Suprapubic skin (tissue), 4 donors: ENCODE data around the gene SCNN1G. TPM values are rescaled to one million over a fixed set of nuclear protein-coding genes. Genes with fewer than 3 reads are reported as not detected.

Experiments used
- DNase-seq, 2 donors: peaks; one replicate each; pipeline ENCODE4 v3.0.0-alpha.2; 2019; ENCODE audit warnings: low spot score in 2 of 2
- H3K27ac ChIP-seq: fragments of 200-600 bp; sonication (generic); one replicate; pipeline ENCODE4 v1.5.1; 2019
- H3K27me3 ChIP-seq: fragments of 200-600 bp; sonication (generic); one replicate; pipeline ENCODE4 v1.5.1; 2019
- H3K36me3 ChIP-seq: fragments of 200-600 bp; sonication (generic); one replicate; pipeline ENCODE4 v1.5.1; 2019
- H3K4me1 ChIP-seq: fragments of 200-600 bp; sonication (generic); one replicate; pipeline ENCODE4 v1.5.1; 2019
- H3K4me3 ChIP-seq: fragments of 200-600 bp; sonication (generic); one replicate; pipeline ENCODE4 v1.5.1; 2019; ENCODE audit warnings: mild to moderate bottlenecking
- H3K9me3 ChIP-seq: fragments of 200-600 bp; sonication (generic); one replicate; pipeline ENCODE4 v1.5.1; 2019
- CTCF ChIP-seq, 2 donors: fragments of 200-600 bp in 1 of 2; fragments of 450-650 bp in 1 of 2; sonication (generic) in 1 of 2; IDR thresholded peaks; one replicate each; pipeline ENCODE4 v1.5.1; 2016 to 2019; ENCODE audit warnings: antibody characterized with exemption in 2 of 2, mild to moderate bottlenecking in 1 of 2, moderate library complexity in 1 of 2
- EP300 ChIP-seq: sonication (generic); formaldehyde crosslinking; IDR thresholded peaks from one replicate; pipeline ENCODE4 v1.6.1; 2017; ENCODE audit warnings: antibody characterized with exemption
- POLR2A ChIP-seq, 2 donors: fragments of 450-650 bp; IDR thresholded peaks; one replicate each; pipeline ENCODE4 v1.6.1; 2017; ENCODE audit warnings: antibody characterized with exemption in 2 of 2, mild to moderate bottlenecking in 2 of 2, moderate library complexity in 2 of 2
- POLR2AphosphoS5 ChIP-seq, 3 donors: sonication (generic); formaldehyde crosslinking; IDR thresholded peaks; one replicate each; pipeline ENCODE4 v1.6.1; 2017; ENCODE audit warnings: antibody characterized with exemption in 3 of 3
- WGBS: methylation state at CpG from one replicate; pipeline ENCODE4 v1.1.5; 2018; 5-methylcytosine and 5-hydroxymethylcytosine counted together
- total RNA-seq, 4 donors: library from RNA; depleted of rRNA; stranded (reverse); fragments of >200 nt; gene quantifications; one replicate each; pipeline ENCODE4 v1.1.0, GENCODE V29; 2016

Gene SCNN1G
- total RNA-seq, 4 donors from 2014 or later: 8.5 to 25.6 (median 16.6) TPM

DNA sequence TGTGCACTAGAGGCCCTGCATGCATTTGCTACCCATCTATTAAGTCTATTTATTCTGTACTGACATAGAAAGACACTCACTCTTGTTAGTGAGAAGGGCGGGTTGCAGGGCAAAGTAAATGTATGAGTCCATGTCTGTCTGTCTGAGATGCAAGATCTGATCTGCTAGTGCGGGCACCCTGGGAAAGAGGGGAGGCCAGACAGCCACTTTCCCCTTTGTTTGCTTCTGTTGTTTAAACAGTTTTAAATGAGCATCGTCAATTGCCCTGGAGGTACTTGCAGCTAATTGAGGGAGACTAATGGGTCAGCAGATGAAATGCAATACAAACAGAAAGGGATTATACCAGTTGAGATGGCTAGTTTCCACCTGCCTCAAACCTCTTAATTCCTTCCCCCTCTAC, 24.9 kb downstream of the SCNN1G start:
- Histone ChIP-seq H3K4me3 (no peak overlapping the region), H3K27ac (no peak overlapping the region), H3K27me3 (no peaks in the 10 kb centered on the region), H3K4me1 (no peaks in the 10 kb centered on the region), H3K9me3 (no peaks in the 10 kb centered on the region), H3K36me3 (no peaks in the 10 kb centered on the region)
- 68% methylated on average over 3 of the region's 3 CpGs for WGBS
- DNase-seq: no peak
- TF ChIP-seq POLR2A (IDR thresholded peaks at IDR 0.05): no peak
- no peak for TF ChIP-seq POLR2AphosphoS5 (IDR thresholded peaks at IDR 0.05)
- no peak for TF ChIP-seq CTCF (IDR thresholded peaks at IDR 0.05)
- no peak for TF ChIP-seq EP300

DNA sequence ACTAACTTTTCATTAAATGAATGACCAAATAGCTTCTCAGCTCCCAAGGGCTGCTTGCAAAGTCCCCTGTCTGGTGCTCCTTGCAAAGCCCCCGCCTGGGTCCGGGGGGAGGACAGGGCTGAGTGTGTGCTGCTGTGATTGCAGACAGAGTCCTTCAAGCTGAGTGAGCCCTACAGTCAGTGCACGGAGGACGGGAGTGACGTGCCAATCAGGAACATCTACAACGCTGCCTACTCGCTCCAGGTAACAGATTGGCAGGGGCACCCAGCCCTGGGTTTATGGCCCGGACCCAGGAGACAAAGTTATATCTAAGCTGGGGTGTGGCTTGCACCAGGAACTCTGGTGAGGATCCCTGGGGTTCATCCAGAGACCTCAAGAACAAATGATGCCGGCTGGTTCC, 27.1 kb downstream of the SCNN1G start:
- H3K4me1 ChIP-seq: no peaks in the 10 kb centered on the region
- H3K27ac ChIP-seq: no peak overlapping the region
- H3K27me3 ChIP-seq: no peaks in the 10 kb centered on the region
- 79% methylated on average over 9 of the region's 9 CpGs for WGBS
- no peak for DNase-seq
- no peaks in the 10 kb centered on the region for H3K9me3 ChIP-seq
- no peak overlapping the region for H3K4me3 ChIP-seq
- TF ChIP-seq CTCF (IDR thresholded peaks at IDR 0.05) (no peak), POLR2A (IDR thresholded peaks at IDR 0.05) (no peak), POLR2AphosphoS5 (IDR thresholded peaks at IDR 0.05) (no peak), EP300 (no peak)
- H3K36me3 ChIP-seq: peaks cover under 1% of the 10 kb centered on the region

- H3K36me3 ChIP-seq: peaks cover 4% of the 10 kb centered on the region
- H3K9me3 ChIP-seq: no peaks in the 10 kb centered on the region
- H3K4me1 ChIP-seq: no peaks in the 10 kb centered on the region
- no peak for DNase-seq
- WGBS: 86% methylated on average over 3 of the region's 3 CpGs
- no peak overlapping the region for H3K4me3 ChIP-seq
- H3K27me3 ChIP-seq: no peaks in the 10 kb centered on the region
- no peak for TF ChIP-seq POLR2A (IDR thresholded peaks at IDR 0.05)
- TF ChIP-seq EP300: no peak
- TF ChIP-seq CTCF (IDR thresholded peaks at IDR 0.05): no peak
- TF ChIP-seq POLR2AphosphoS5 (IDR thresholded peaks at IDR 0.05): no peak
- H3K27ac ChIP-seq: no peak overlapping the region
Measured at GRCh38 chr16:23213831-23214230, 31.3 kb downstream of the SCNN1G start.

GRCh38 chr16:23214796-23215195, 32.3 kb downstream of the SCNN1G start:
- Histone ChIP-seq H3K27me3 (no peaks in the 10 kb centered on the region), H3K4me3 (no peak overlapping the region), H3K4me1 (no peaks in the 10 kb centered on the region), H3K9me3 (no peaks in the 10 kb centered on the region), H3K36me3 (peaks cover 4% of the 10 kb centered on the region), H3K27ac (no peak overlapping the region)
- no peak for TF ChIP-seq CTCF (IDR thresholded peaks at IDR 0.05)
- no peak for TF ChIP-seq POLR2A (IDR thresholded peaks at IDR 0.05)
- no peak for TF ChIP-seq POLR2AphosphoS5 (IDR thresholded peaks at IDR 0.05)
- no peak for TF ChIP-seq EP300
- WGBS: 82% methylated on average over 6 of the region's 7 CpGs
- DNase-seq: no peak

DNA sequence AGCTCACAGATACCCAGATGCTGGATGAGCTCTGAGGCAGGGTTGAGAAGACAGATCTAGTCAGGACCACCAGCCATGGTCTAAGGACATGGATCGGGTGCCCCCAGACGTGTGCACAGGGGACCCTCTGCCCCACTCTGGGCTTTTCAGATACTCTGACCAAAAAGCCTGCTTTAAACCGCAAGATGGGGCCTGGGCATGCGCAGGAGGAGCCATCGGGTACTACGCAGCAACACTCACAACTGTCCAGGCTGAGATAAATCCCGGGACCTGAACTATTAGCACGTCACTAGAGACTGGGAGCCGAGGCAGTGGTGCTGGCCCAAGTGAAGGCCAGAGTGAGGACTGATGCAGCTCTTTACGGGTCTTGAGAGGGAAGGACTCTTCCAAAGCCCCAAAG, 32.9 kb downstream of the SCNN1G start:
- Histone ChIP-seq H3K9me3 (no peaks in the 10 kb centered on the region), H3K27ac (no peak overlapping the region), H3K4me1 (no peaks in the 10 kb centered on the region), H3K36me3 (peaks cover 4% of the 10 kb centered on the region), H3K4me3 (no peak overlapping the region), H3K27me3 (no peaks in the 10 kb centered on the region)
- 93% methylated on average over 5 of the region's 10 CpGs for WGBS
- DNase-seq: no peak
- TF ChIP-seq POLR2AphosphoS5 (IDR thresholded peaks at IDR 0.05) (no peak), CTCF (IDR thresholded peaks at IDR 0.05) (no peak), POLR2A (IDR thresholded peaks at IDR 0.05) (no peak), EP300 (no peak)
